Central memory CD8-positive, alpha-beta T cell (primary cell): ENCODE results near the gene ADCY5.
A peak's percentile ranks its signal among the peaks of the same experiment; 100 is the strongest.

ENCODE experiments used
- ATAC-seq: fragments of 150-1000 bp; cut with Tn5 transposase; replicated peaks from 2 replicates; pipeline ENCODE4 v1.10.0; 2022; ENCODE audit warnings: mild to moderate bottlenecking, moderate FRiP score, moderate number of reproducible peaks; ENCODE audit not compliant: poor library complexity, severe bottlenecking; ENCODE audit errors: extremely low read depth
- DNase-seq, 2 donors: peaks; one replicate each; pipeline ENCODE4 v3.0.0; 2021; ENCODE audit warnings: low spot score in 2 of 2
- H3K27ac Mint-ChIP-seq: one replicate; pipeline ENCODE4 v1.8.0; 2022; ENCODE audit warnings: low read depth, mild to moderate bottlenecking, moderate library complexity, mixed read lengths
- H3K27me3 Mint-ChIP-seq: one replicate; pipeline ENCODE4 v1.8.0; 2022; ENCODE audit warnings: mixed read lengths
- H3K36me3 Mint-ChIP-seq: one replicate; pipeline ENCODE4 v1.8.0; 2022; ENCODE audit warnings: mild to moderate bottlenecking, moderate library complexity, mixed read lengths; ENCODE audit not compliant: insufficient read depth
- H3K4me1 Mint-ChIP-seq: one replicate; pipeline ENCODE4 v1.8.0; 2022; ENCODE audit warnings: mixed read lengths
- H3K4me3 Mint-ChIP-seq: one replicate; pipeline ENCODE4 v1.8.0; 2022; ENCODE audit warnings: mild to moderate bottlenecking, moderate library complexity, mixed read lengths
- H3K9me3 Mint-ChIP-seq: one replicate; pipeline ENCODE4 v1.8.0; 2022; ENCODE audit warnings: mixed read lengths

ADCY5 gene

DNA sequence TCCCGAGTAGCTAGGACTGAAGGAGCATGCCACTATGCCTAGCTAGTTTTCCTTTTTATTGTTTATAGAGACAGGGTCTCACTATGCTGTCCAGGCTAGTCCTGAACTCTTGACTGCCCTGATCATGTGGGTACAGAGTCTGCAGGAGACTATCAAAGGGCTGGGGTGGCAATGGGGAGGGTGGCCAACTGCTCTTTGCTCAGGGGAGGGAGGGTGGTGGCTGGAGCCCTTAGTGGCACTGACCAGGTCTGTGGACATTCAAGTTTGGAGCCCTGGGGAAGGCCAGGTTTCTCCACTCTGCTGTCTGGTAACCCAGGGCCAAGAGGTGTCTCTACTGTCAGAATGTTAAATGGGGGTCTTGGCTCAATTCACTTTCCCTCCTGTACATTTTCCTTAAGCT lies 125.1 kb downstream of the ADCY5 start:
- no peak for ATAC-seq
- no peaks in the 10 kb centered on the region for H3K36me3 Mint-ChIP-seq
- H3K4me3 Mint-ChIP-seq, result no peak overlapping the region
- no peaks in the 10 kb centered on the region for H3K4me1 Mint-ChIP-seq
- H3K27ac Mint-ChIP-seq, result peak overlapping the region; percentile 18
- no peaks in the 10 kb centered on the region for H3K9me3 Mint-ChIP-seq
- H3K27me3 Mint-ChIP-seq, result peaks cover 53% of the 10 kb centered on the region
- no peak for DNase-seq

- Mint-ChIP-seq H3K36me3 (no peaks in the 10 kb centered on the region), H3K27me3 (peaks cover 61% of the 10 kb centered on the region), H3K4me1 (no peaks in the 10 kb centered on the region), H3K27ac (no peak overlapping the region), H3K9me3 (no peaks in the 10 kb centered on the region), H3K4me3 (no peak overlapping the region)
- ATAC-seq, result no peak
- DNase-seq, result no peak
Measured at GRCh38 chr3:123322866-123323265, 126.0 kb downstream of the ADCY5 start.

GRCh38 chr3:123321806-123322205 lies 127.1 kb downstream of the ADCY5 start:
- H3K36me3 Mint-ChIP-seq, result no peaks in the 10 kb centered on the region
- ATAC-seq (no peak), DNase-seq (no peak)
- no peaks in the 10 kb centered on the region for H3K9me3 Mint-ChIP-seq
- H3K4me3 Mint-ChIP-seq, result no peak overlapping the region
- no peaks in the 10 kb centered on the region for H3K4me1 Mint-ChIP-seq
- H3K27ac Mint-ChIP-seq, result no peak overlapping the region
- H3K27me3 Mint-ChIP-seq, result peaks cover 64% of the 10 kb centered on the region

- Mint-ChIP-seq H3K27ac (no peak overlapping the region), H3K4me1 (no peaks in the 10 kb centered on the region), H3K27me3 (peaks cover 78% of the 10 kb centered on the region)
Measured at GRCh38 chr3:123320221-123320620, 128.7 kb downstream of the ADCY5 start.

DNA sequence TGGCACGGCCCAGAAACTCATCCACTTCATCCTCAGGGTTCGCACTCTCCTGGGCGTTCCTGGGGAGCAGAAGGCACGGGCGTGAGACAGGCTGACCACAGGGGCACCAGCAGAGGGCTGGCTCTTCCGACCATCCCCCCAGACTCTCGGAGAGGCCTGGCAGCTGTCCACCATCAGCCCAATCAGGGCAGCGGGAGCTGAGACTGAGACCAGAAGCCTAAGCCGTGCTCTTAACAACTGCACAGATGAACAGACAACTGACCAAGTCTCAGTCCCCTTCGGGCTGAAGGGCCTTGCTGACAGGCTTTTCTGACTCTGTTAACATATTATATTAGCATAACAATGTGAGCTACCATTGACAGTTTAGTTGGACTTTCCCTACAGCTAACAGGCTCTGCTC lies 129.1 kb downstream of the ADCY5 start:
- no peak for DNase-seq
- Mint-ChIP-seq H3K9me3 (no peaks in the 10 kb centered on the region), H3K4me3 (no peak overlapping the region), H3K4me1 (no peaks in the 10 kb centered on the region), H3K27me3 (peaks cover 83% of the 10 kb centered on the region), H3K27ac (no peak overlapping the region), H3K36me3 (no peaks in the 10 kb centered on the region)
- ATAC-seq, result no peak

More at GRCh38 chr3:123320221-123320620, 128.7 kb downstream of the ADCY5 start:
- Mint-ChIP-seq H3K36me3 (no peaks in the 10 kb centered on the region), H3K9me3 (no peaks in the 10 kb centered on the region), H3K4me3 (no peak overlapping the region)
- DNase-seq (no peak), ATAC-seq (no peak)

GRCh38 chr3:123318374-123318773 lies 130.5 kb downstream of the ADCY5 start:
- no peaks in the 10 kb centered on the region for H3K36me3 Mint-ChIP-seq
- no peak overlapping the region for H3K4me3 Mint-ChIP-seq
- no peaks in the 10 kb centered on the region for H3K9me3 Mint-ChIP-seq
- no peak overlapping the region for H3K27ac Mint-ChIP-seq
- H3K27me3 Mint-ChIP-seq, result peaks cover 82% of the 10 kb centered on the region
- ATAC-seq (no peak), DNase-seq (no peak)
- H3K4me1 Mint-ChIP-seq, result no peaks in the 10 kb centered on the region

DNA sequence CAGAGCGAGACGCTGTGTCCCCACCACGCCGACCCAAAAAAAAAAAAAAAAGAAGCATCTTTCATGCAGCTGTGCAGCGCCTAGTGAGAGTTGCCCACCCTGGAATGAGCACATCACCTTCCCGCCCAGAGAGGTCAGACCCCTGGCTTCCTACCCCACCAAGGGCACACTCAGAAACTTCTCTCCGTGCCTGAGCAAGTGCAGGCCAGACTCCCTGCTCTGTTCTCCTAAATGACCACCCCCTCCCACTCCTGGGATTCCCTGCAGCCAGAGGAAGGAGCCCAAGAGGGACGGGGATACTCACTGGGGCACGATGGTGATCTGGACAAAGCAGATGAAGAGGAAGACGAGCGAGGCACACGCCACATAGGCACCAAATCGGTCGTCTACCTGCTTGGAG lies 131.2 kb downstream of the ADCY5 start:
- ATAC-seq (no peak), DNase-seq (no peak)
- H3K36me3 Mint-ChIP-seq, result no peaks in the 10 kb centered on the region
- H3K4me3 Mint-ChIP-seq, result no peak overlapping the region
- no peak overlapping the region for H3K27ac Mint-ChIP-seq
- peaks cover 81% of the 10 kb centered on the region for H3K27me3 Mint-ChIP-seq
- H3K9me3 Mint-ChIP-seq, result no peaks in the 10 kb centered on the region
- no peaks in the 10 kb centered on the region for H3K4me1 Mint-ChIP-seq

GRCh38 chr3:123315271-123315595 lies 133.7 kb downstream of the ADCY5 start:
- Mint-ChIP-seq H3K27ac (no peak overlapping the region), H3K27me3 (peaks cover 61% of the 10 kb centered on the region), H3K9me3 (no peaks in the 10 kb centered on the region), H3K36me3 (no peaks in the 10 kb centered on the region), H3K4me3 (no peak overlapping the region), H3K4me1 (no peaks in the 10 kb centered on the region)
- ATAC-seq, result no peak
- DNase-seq, result no peak

DNA sequence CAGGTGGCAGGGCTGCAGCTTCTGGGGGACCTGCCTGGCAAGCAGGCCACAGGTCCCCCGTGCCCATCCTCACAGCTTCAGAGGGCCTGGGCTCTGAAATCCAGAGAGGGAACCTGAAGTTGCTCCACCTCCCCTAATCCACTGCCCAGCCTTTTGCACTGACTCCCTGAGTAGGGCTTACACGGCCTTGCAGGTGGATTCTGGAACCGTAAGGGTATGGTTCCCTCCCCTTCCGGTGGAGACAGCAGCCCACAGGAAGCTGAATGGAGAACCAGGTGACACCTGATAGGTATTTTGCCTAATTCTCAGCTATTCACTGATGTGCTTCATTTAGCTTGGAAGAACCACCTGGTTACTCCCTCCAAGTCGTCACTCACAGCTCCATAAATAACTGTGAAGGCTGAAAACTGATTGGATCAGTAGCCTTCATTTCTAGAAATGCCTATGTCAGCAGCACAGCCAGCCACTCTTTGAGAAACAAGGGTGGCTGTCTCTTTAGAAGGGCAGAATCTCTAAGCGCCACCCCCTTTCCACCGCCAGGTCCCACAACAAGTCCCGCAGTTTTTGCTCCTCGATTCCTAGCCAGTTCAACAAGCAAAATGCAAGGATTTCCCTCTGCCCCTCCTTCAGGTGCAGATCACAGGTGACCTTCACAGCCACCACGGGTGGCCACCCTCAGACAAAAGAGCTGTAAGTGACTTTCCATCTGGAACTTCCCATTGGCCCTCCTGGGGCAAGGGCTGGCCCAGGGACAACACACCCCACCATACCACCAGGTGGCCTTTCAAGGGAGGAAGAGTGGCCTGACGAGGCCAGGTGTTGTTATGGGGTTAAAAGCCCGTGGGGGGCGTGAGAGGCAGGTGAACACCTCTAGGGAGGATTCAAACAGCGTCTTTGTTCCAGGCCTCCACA lies 134.3 kb downstream of the ADCY5 start:
- Mint-ChIP-seq H3K4me3 (no peak overlapping the region), H3K27ac (no peak overlapping the region), H3K9me3 (no peaks in the 10 kb centered on the region), H3K27me3 (peaks cover 55% of the 10 kb centered on the region), H3K36me3 (no peaks in the 10 kb centered on the region), H3K4me1 (no peaks in the 10 kb centered on the region)
- DNase-seq (no peak), ATAC-seq (no peak)

DNA sequence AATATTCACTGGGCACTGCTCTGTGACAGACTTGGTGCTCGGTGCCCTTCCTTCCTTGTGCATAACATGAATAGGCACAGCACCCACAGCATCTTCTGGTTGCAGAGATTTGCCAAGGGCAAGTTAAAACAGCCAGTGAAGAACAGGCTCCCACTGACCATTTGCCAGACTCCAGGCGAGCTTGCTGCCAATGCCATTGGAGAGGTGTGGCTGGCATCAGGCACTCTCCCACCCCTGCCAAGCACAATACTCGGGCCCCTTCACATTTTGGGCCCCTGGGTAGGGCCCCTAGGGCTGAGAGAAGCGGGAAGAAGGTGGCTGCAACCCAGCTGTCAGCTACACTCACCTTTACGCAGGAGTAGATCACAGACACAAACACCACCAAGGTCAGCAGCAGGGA lies 135.0 kb downstream of the ADCY5 start:
- H3K9me3 Mint-ChIP-seq, result no peaks in the 10 kb centered on the region

GRCh38 chr3:123312331-123313265 lies 136.3 kb downstream of the ADCY5 start:
- DNase-seq, result no peak
- H3K36me3 Mint-ChIP-seq, result no peaks in the 10 kb centered on the region
- H3K27ac Mint-ChIP-seq, result no peak overlapping the region
- H3K9me3 Mint-ChIP-seq, result no peaks in the 10 kb centered on the region
- no peak for ATAC-seq
- peaks cover 41% of the 10 kb centered on the region for H3K27me3 Mint-ChIP-seq
- no peak overlapping the region for H3K4me3 Mint-ChIP-seq
- no peaks in the 10 kb centered on the region for H3K4me1 Mint-ChIP-seq

More for the DNA sequence above, 135.0 kb downstream of the ADCY5 start:
- no peaks in the 10 kb centered on the region for H3K36me3 Mint-ChIP-seq
- H3K27ac Mint-ChIP-seq, result no peak overlapping the region
- no peak overlapping the region for H3K4me3 Mint-ChIP-seq
- ATAC-seq (no peak), DNase-seq (no peak)
- no peaks in the 10 kb centered on the region for H3K4me1 Mint-ChIP-seq
- peaks cover 52% of the 10 kb centered on the region for H3K27me3 Mint-ChIP-seq

DNA sequence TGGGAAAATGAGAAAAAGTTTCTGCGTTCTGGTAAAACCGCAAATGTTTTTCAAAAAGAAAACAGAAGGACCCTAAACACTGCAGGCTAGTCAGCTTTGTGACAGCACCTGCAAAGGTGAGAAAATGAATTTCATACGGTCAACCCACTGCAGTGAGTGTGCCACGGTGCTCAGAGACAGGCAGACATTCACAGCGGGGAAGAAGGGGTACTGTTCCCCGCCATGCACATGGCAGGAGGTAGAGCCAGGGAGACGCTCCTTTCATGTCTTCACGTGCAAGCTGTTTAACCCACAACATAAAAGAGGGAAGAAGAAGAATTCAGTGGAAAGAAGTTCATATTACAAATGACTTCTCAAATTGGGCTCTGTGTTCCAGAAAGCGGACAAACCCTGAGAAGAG lies 137.7 kb downstream of the ADCY5 start:
- DNase-seq, result no peak
- no peaks in the 10 kb centered on the region for H3K36me3 Mint-ChIP-seq
- no peak for ATAC-seq
- peaks cover 36% of the 10 kb centered on the region for H3K27me3 Mint-ChIP-seq
- H3K27ac Mint-ChIP-seq, result no peak overlapping the region
- no peaks in the 10 kb centered on the region for H3K9me3 Mint-ChIP-seq
- no peaks in the 10 kb centered on the region for H3K4me1 Mint-ChIP-seq
- no peak overlapping the region for H3K4me3 Mint-ChIP-seq

- H3K36me3 Mint-ChIP-seq, result no peaks in the 10 kb centered on the region
- H3K9me3 Mint-ChIP-seq, result no peaks in the 10 kb centered on the region
- peaks cover 34% of the 10 kb centered on the region for H3K27me3 Mint-ChIP-seq
- no peak overlapping the region for H3K4me3 Mint-ChIP-seq
- no peak overlapping the region for H3K27ac Mint-ChIP-seq
- DNase-seq, result no peak
- no peaks in the 10 kb centered on the region for H3K4me1 Mint-ChIP-seq
- ATAC-seq, result no peak
Measured at GRCh38 chr3:123310741-123311140, 138.1 kb downstream of the ADCY5 start.
